B cell (primary cell): ENCODE data around the gene HOMER3. TPM values are rescaled to one million over a fixed set of nuclear protein-coding genes. Genes with fewer than 3 reads are reported as not detected.

Source experiments
- ATAC-seq: fragments of 200-7000 bp; cut with Tn5 transposase; one replicate; pipeline ENCODE4 v1.10.0; 2021; ENCODE audit warnings: low read depth, mild to moderate bottlenecking, moderate number of reproducible peaks, moderate library complexity
- CTCF ChIA-PET: fragments of 350-600 bp; sonication (Branson Sonifier 250); formaldehyde crosslinking; loops from one replicate; lab custom pipeline; 2021; ENCODE audit warnings: antibody characterized with exemption, inconsistent platforms; lab: Charles Lee
- POLR2A ChIA-PET: fragments of 350-600 bp; sonication (Branson Sonifier 250); formaldehyde crosslinking; loops from one replicate; lab custom pipeline; 2021; ENCODE audit warnings: antibody characterized with exemption; lab: Charles Lee
- DNase-seq: peaks from one replicate; pipeline ENCODE4 v3.0.0; 2013
- H2AFZ ChIP-seq: 2 replicates; pipeline ENCODE4 v1.6.1; 2012; ENCODE audit warnings: mild to moderate bottlenecking, low read depth, low read length; ENCODE audit not compliant: insufficient read depth, poor library complexity, severe bottlenecking
- H3K27ac ChIP-seq, 2 donors: 1 replicate in 1 of 2; 2 replicates in 1 of 2; pipeline ENCODE4 v1.5.1; 2012 to 2013; ENCODE audit warnings: low read length in 2 of 2, mild to moderate bottlenecking in 2 of 2, moderate library complexity in 1 of 2
- H3K27me3 ChIP-seq, 4 experiments: fragments of 200-600 bp in 1 of 4; sonication (generic) in 1 of 4; replicated peaks in 1 of 4; 1 replicate in 2 of 4; 2 replicates in 2 of 4; pipeline versions ENCODE4 v1.6.1 to v1.7.0; 2013 to 2016; ENCODE audit warnings: low read length in 3 of 4, mild to moderate bottlenecking in 2 of 4, mixed read lengths in 1 of 4, moderate library complexity in 1 of 4; ENCODE audit not compliant: insufficient read depth in 4 of 4, control insufficient read depth in 3 of 4; ENCODE audit errors: control extremely low read depth in 1 of 4
- H3K36me3 ChIP-seq, 2 experiments: replicated peaks in 1 of 2; 1 replicate in 1 of 2; 2 replicates in 1 of 2; pipeline versions ENCODE4 v1.6.1 to v1.7.1; 2013; ENCODE audit warnings: low read length in 1 of 2; ENCODE audit not compliant: insufficient read depth in 2 of 2, control insufficient read depth in 1 of 2; ENCODE audit errors: control extremely low read depth in 1 of 2, extremely low read depth in 1 of 2
- H3K4me1 ChIP-seq, 2 donors: fragments of 200-600 bp in 1 of 2; sonication (generic) in 1 of 2; 1 replicate in 1 of 2; 2 replicates in 1 of 2; pipeline versions ENCODE4 v1.5.1 to v1.6.1; 2013 to 2017; ENCODE audit warnings: low read length in 2 of 2; ENCODE audit not compliant: control insufficient read depth in 2 of 2, insufficient read depth in 2 of 2
- H3K4me2 ChIP-seq: replicated peaks from 2 replicates; pipeline ENCODE3; 2012; ENCODE audit warnings: mild to moderate bottlenecking, low read depth, low read length; ENCODE audit not compliant: poor library complexity, severe bottlenecking
- H3K4me3 ChIP-seq, 5 experiments: fragments of 200-600 bp in 1 of 5; sonication (generic) in 1 of 5; 1 replicate in 3 of 5; 2 replicates in 2 of 5; pipeline versions ENCODE4 v1.5.1 to v1.7.0; 2011 to 2016; ENCODE audit warnings: low read length in 4 of 5, mild to moderate bottlenecking in 4 of 5, low read depth in 2 of 5, control low read depth in 1 of 5, moderate library complexity in 1 of 5; ENCODE audit not compliant: insufficient read depth in 1 of 5; ENCODE audit errors: control extremely low read depth in 1 of 5, extremely low read depth in 1 of 5
- H3K79me2 ChIP-seq: fragments of 200-600 bp; sonication (generic); one replicate; pipeline ENCODE4 v1.6.0; 2016; ENCODE audit warnings: low read length; ENCODE audit not compliant: control insufficient read depth, insufficient read depth
- H3K9ac ChIP-seq: fragments of 200-600 bp; sonication (generic); 2 replicates; pipeline ENCODE4 v1.6.1; 2017; ENCODE audit warnings: mild to moderate bottlenecking, low read length, moderate library complexity
- H3K9me3 ChIP-seq, 3 donors: one replicate each; pipeline versions ENCODE4 v1.6.1 to v1.7.1; 2013; ENCODE audit warnings: low read length in 2 of 3; ENCODE audit not compliant: control insufficient read depth in 2 of 3, insufficient read depth in 1 of 3; ENCODE audit errors: control extremely low read depth in 1 of 3
- H4K20me1 ChIP-seq: 2 replicates; pipeline ENCODE4 v1.6.0; 2012; ENCODE audit warnings: mild to moderate bottlenecking, low read length; ENCODE audit not compliant: insufficient read depth, control insufficient read depth, poor library complexity, severe bottlenecking
- H3K27ac Mint-ChIP-seq: one replicate; pipeline ENCODE4 v1.8.0; 2021; ENCODE audit warnings: mixed read lengths
- H3K27me3 Mint-ChIP-seq: one replicate; pipeline ENCODE4 v1.8.0; 2021; ENCODE audit warnings: mixed read lengths
- H3K4me1 Mint-ChIP-seq: one replicate; pipeline ENCODE4 v1.8.0; 2021; ENCODE audit warnings: mixed read lengths
- H3K4me3 Mint-ChIP-seq: one replicate; pipeline ENCODE4 v1.8.0; 2021; ENCODE audit warnings: mixed read lengths
- H3K9me3 Mint-ChIP-seq: one replicate; pipeline ENCODE4 v1.8.0; 2022; ENCODE audit warnings: mixed read lengths; ENCODE audit not compliant: insufficient read depth
- CTCF ChIP-seq: fragments of 200-600 bp; IDR thresholded peaks from one replicate; pipeline ENCODE4 v1.8.0; 2022; ENCODE audit warnings: antibody characterized with exemption, mild to moderate bottlenecking
- EZH2 ChIP-seq: IDR thresholded peaks from 2 replicates; pipeline ENCODE4 v1.6.1; 2012; ENCODE audit warnings: borderline replicate concordance, low read depth, mild to moderate bottlenecking, moderate library complexity, low read length; ENCODE audit not compliant: insufficient read depth, poor library complexity, severe bottlenecking
- WGBS: methylation state at CpG from one replicate; pipeline ENCODE4 v1.1.5; 2013; ENCODE audit warnings: missing lambda C conversion rate; ENCODE audit not compliant: insufficient coverage; 5-methylcytosine and 5-hydroxymethylcytosine counted together
- intact Hi-C: fragments of 100-400 bp; cut with micrococcal nuclease; formaldehyde crosslinking; loops from one replicate; pipeline ENCODE4 v1.10.0; 2022
- polyA plus RNA-seq: library from polyadenylated mRNA; depleted of rRNA; stranded (reverse); fragments of >200 nt; gene quantifications from 2 replicates; pipeline ENCODE4 v1.2.3, GENCODE V29; 2012
- total RNA-seq, 2 donors: library from RNA; stranded (reverse); fragments of 120-200 nt in 1 of 2; gene quantifications; 1 replicate in 1 of 2; 2 replicates in 1 of 2; pipeline versions ENCODE4 v1.2.3 to v1.2.4, GENCODE V29; 2013 to 2022

HOMER3 gene
- total and polyA plus RNA-seq, 2 donors (not counting 1 experiment from before 2014, with no cell fraction given), result 5.9 to 26.4 TPM

GRCh38 chr19:18893587-18894253, 47.3 kb downstream of the HOMER3 start:
- ChIA-PET CTCF (interaction anchor here (1.6 kb wide), 1 partner anchor 442 kb away, joined by 4 read pairs; no protein-coding TSS in a partner anchor), POLR2A (no interaction called here)
- Histone ChIP-seq H3K27ac (no peak overlapping the region), H3K4me2 (no peak overlapping the region), H3K4me3 (no peak overlapping the region), H3K4me1 (peaks cover 13 to 17% of the 10 kb centered on the region in 2 donors), H3K36me3 (peaks cover 0 to under 1% of the 10 kb centered on the region in 2 experiments), H3K79me2 (no peaks in the 10 kb centered on the region), H4K20me1 (no peaks in the 10 kb centered on the region), H2AFZ (no peak overlapping the region), H3K9me3 (no peaks in the 10 kb centered on the region), H3K9ac (no peak overlapping the region), H3K27me3 (peaks cover 0 to 25% (median 11%) of the 10 kb centered on the region in 4 experiments)
- no peak overlapping the region for H3K4me3 Mint-ChIP-seq
- peaks cover 11% of the 10 kb centered on the region for H3K4me1 Mint-ChIP-seq
- WGBS, result 70% methylated on average over 13 of the region's 18 CpGs
- H3K27ac Mint-ChIP-seq, result no peak overlapping the region
- TF ChIP-seq CTCF (no peak), EZH2 (no peak)
- no peak for DNase-seq
- H3K27me3 Mint-ChIP-seq, result peaks cover 33% of the 10 kb centered on the region
- ATAC-seq, result no peak
- intact Hi-C loops, result no loop called here
- H3K9me3 Mint-ChIP-seq, result no peaks in the 10 kb centered on the region

GRCh38 chr19:18889949-18890745, 50.9 kb downstream of the HOMER3 start:
- H3K4me1 Mint-ChIP-seq, result no peaks in the 10 kb centered on the region
- ATAC-seq, result no peak
- no peak overlapping the region for H3K4me3 Mint-ChIP-seq
- no peak overlapping the region for H3K27ac Mint-ChIP-seq
- H3K4me1 ChIP-seq, result peaks cover 5 to 8% of the 10 kb centered on the region in 2 donors
- no peak overlapping the region for H3K27ac ChIP-seq
- H3K27me3 ChIP-seq, result peaks cover 0 to 20% (median 8%) of the 10 kb centered on the region in 4 experiments
- DNase-seq, result no peak
- WGBS, result 75% methylated on average over 7 of the region's 10 CpGs
- POLR2A ChIA-PET, result no interaction called here
- intact Hi-C loops, result no loop called here
- H3K36me3 ChIP-seq, result no peaks in the 10 kb centered on the region
- no peaks in the 10 kb centered on the region for H3K9me3 Mint-ChIP-seq
- H2AFZ ChIP-seq, result no peak overlapping the region
- H3K9ac ChIP-seq, result no peak overlapping the region
- no peaks in the 10 kb centered on the region for H4K20me1 ChIP-seq
- peaks cover 23% of the 10 kb centered on the region for H3K27me3 Mint-ChIP-seq
- CTCF ChIA-PET, result no interaction called here
- TF ChIP-seq EZH2, result no peak
- TF ChIP-seq CTCF, result no peak
- H3K4me3 ChIP-seq, result no peak overlapping the region
- peaks cover 0 to 4% (median 0%) of the 10 kb centered on the region in 3 donors for H3K9me3 ChIP-seq
- no peak overlapping the region for H3K4me2 ChIP-seq
- H3K79me2 ChIP-seq, result no peaks in the 10 kb centered on the region
